K562 (cell line): Measurements from ENCODE around the gene TEX261. TPM values are rescaled to one million over a fixed set of nuclear protein-coding genes. Genes with fewer than 3 reads are reported as not detected.

ENCODE experiments used
- ATAC-seq: fragments of 200-7000 bp; cut with Tn5 transposase; 3 replicates; pipeline ENCODE4 v1.9.1; 2020; ENCODE audit warnings: moderate library complexity
- BruUV-seq: library from RNA; stranded (reverse); fragments of 400-500 nt; replicated peaks from 2 replicates; lab custom pipeline; 2021; lab: Mats Ljungman, UMichigan
- CTCF ChIA-PET: fragments of 300-600 bp; formaldehyde crosslinking; extraction: SDS; loops from one replicate; lab custom pipeline; 2021; ENCODE audit warnings: low intra/inter-chr PET ratio; lab: Yijun Ruan, JAX
- POLR2A ChIA-PET: fragments of 300-600, 350-650 bp; sonication (Branson Sonifier 250); formaldehyde crosslinking; extraction: SDS; loops from one replicate; lab custom pipeline; 2021; ENCODE audit warnings: antibody characterized with exemption, inconsistent platforms; lab: Yijun Ruan, JAX
- DNase-seq, 4 experiments: peaks; one replicate each; pipeline versions ENCODE4 v3.0.0 to v3.0.0-alpha.2; 2011 to 2018; ENCODE audit warnings: low spot score in 3 of 4, mixed read lengths in 3 of 4; ENCODE audit errors: extremely low read depth in 1 of 4
- FAIRE-seq: peaks from 2 replicates; lab custom pipeline; 2011; peaks lifted over from hg19 to GRCh38; lab: Jason Lieb, UNC
- H2AFZ ChIP-seq: 2 replicates; pipeline ENCODE4 v1.6.0; 2011; ENCODE audit warnings: low read depth, low read length, control low read depth, inconsistent platforms
- H3K27ac ChIP-seq: fragments of 200-600 bp; 3 replicates; pipeline ENCODE4 v1.8.0; 2011; ENCODE audit warnings: low read depth, mild to moderate bottlenecking, control low read depth, inconsistent platforms, low read length, moderate library complexity, mixed read lengths; ENCODE audit errors: extremely low read depth
- H3K27me3 ChIP-seq, 2 experiments: fragments of 300-600 bp in 1 of 2; 2 replicates in 1 of 2; 3 replicates in 1 of 2; pipeline versions ENCODE4 v1.6.0 to v1.8.0; 2011; ENCODE audit warnings: inconsistent platforms in 2 of 2, low read length in 2 of 2, mild to moderate bottlenecking in 1 of 2, mixed read lengths in 1 of 2, moderate library complexity in 1 of 2; ENCODE audit not compliant: control insufficient read depth in 2 of 2, insufficient read depth in 2 of 2
- H3K36me3 ChIP-seq: fragments of 300-600 bp; 3 replicates; pipeline ENCODE4 v1.8.0; 2011; ENCODE audit warnings: mild to moderate bottlenecking, low read length, inconsistent platforms; ENCODE audit not compliant: control insufficient read depth, insufficient read depth
- H3K4me1 ChIP-seq, 2 experiments: fragments of 200-600 bp in 1 of 2; replicated peaks in 1 of 2; 2 replicates in 1 of 2; 3 replicates in 1 of 2; pipeline versions ENCODE4 v1.5.1 to v1.8.0; 2011; ENCODE audit warnings: inconsistent platforms in 2 of 2, low read length in 2 of 2, mild to moderate bottlenecking in 1 of 2, mixed read lengths in 1 of 2, moderate library complexity in 1 of 2; ENCODE audit not compliant: control insufficient read depth in 2 of 2, insufficient read depth in 2 of 2
- H3K4me2 ChIP-seq: 2 replicates; pipeline ENCODE4 v1.6.1; 2011; ENCODE audit warnings: low read length, control low read depth, inconsistent platforms, mixed read lengths; ENCODE audit not compliant: insufficient read depth
- H3K4me3 ChIP-seq: fragments of 200-600 bp; sonication (generic), shearing (Covaris generic); 2 replicates; pipeline ENCODE4 v1.5.1; 2016; ENCODE audit warnings: control low read depth, inconsistent platforms
- H3K79me2 ChIP-seq: fragments of 200-600 bp; 3 replicates; pipeline ENCODE4 v1.8.0; 2011; ENCODE audit warnings: low read length, inconsistent platforms; ENCODE audit not compliant: control insufficient read depth, insufficient read depth
- H3K9ac ChIP-seq, 2 experiments: 2 replicates each; pipeline versions ENCODE4 v1.6.0 to v1.6.1; 2011; ENCODE audit warnings: low read depth in 2 of 2, low read length in 2 of 2, control low read depth in 1 of 2, inconsistent platforms in 1 of 2, mild to moderate bottlenecking in 1 of 2, mixed read lengths in 1 of 2; ENCODE audit not compliant: insufficient read depth in 1 of 2
- H3K9me1 ChIP-seq: one replicate; pipeline ENCODE4 v1.6.0; 2011; ENCODE audit warnings: inconsistent platforms, mild to moderate bottlenecking, low read length, moderate library complexity; ENCODE audit not compliant: control insufficient read depth, insufficient read depth
- H3K9me3 ChIP-seq: replicated peaks from 2 replicates; pipeline ENCODE4 v1.5.1; 2011; ENCODE audit warnings: low read depth, low read length, inconsistent platforms; ENCODE audit not compliant: control insufficient read depth, insufficient read depth
- H4K20me1 ChIP-seq: replicated peaks from 2 replicates; pipeline ENCODE4 v1.6.1; 2011; ENCODE audit warnings: low read length, inconsistent platforms, mixed read lengths; ENCODE audit not compliant: control insufficient read depth, insufficient read depth
- CBX1 ChIP-seq: sonication (generic); IDR thresholded peaks from 2 replicates; pipeline ENCODE4 v1.6.1; 2016; ENCODE audit warnings: antibody characterized with exemption, low read depth, mild to moderate bottlenecking
- CEBPB ChIP-seq: fragments of 450-650 bp; IDR thresholded peaks from 2 replicates; pipeline ENCODE4 v1.6.1; 2016; ENCODE audit warnings: missing genetic modification characterization, missing compliant biosample characterization
- CSDE1 ChIP-seq, 2 experiments: fragments of 450-650 bp; IDR thresholded peaks; 2 replicates each; pipeline ENCODE4 v1.6.1; 2016; ENCODE audit warnings: mild to moderate bottlenecking in 1 of 2
- FOSL1 ChIP-seq: fragments of 200-800 bp; sonication (Bioruptor generic); conservative IDR thresholded peaks from 2 replicates; pipeline ENCODE4 v1.6.1; 2016; ENCODE audit warnings: missing genetic modification characterization, missing compliant biosample characterization
- MECOM ChIP-seq: fragments of 250-450 bp; sonication (Bioruptor Pico); IDR thresholded peaks from 2 replicates; pipeline ENCODE4 v1.8.0; 2022; ENCODE audit warnings: inconsistent platforms
- NCOA2 ChIP-seq, 2 experiments: fragments of 450-650 bp; IDR thresholded peaks; 2 replicates each; pipeline ENCODE4 v1.6.1; 2018; ENCODE audit warnings: mild to moderate bottlenecking in 2 of 2, moderate library complexity in 1 of 2; ENCODE audit not compliant: partially characterized antibody in 2 of 2
- NCOA6 ChIP-seq: fragments of 450-650 bp; IDR thresholded peaks from 2 replicates; pipeline ENCODE4 v1.6.1; 2017; ENCODE audit warnings: mild to moderate bottlenecking
- SAP30 ChIP-seq: fragments of 200-600 bp; sonication (generic); IDR thresholded peaks from 2 replicates; pipeline ENCODE4 v1.6.1; 2012; ENCODE audit warnings: borderline replicate concordance, low read depth, mild to moderate bottlenecking, moderate library complexity, low read length, control low read depth, inconsistent platforms; ENCODE audit not compliant: insufficient read depth, poor library complexity, severe bottlenecking
- TRIM28 ChIP-seq: fragments of 450-650 bp; IDR thresholded peaks from 2 replicates; pipeline ENCODE4 v1.6.1; 2017
- ZZZ3 ChIP-seq: fragments of 450-650 bp; IDR thresholded peaks from 2 replicates; pipeline ENCODE4 v1.6.1; 2016; ENCODE audit warnings: antibody characterized with exemption, mild to moderate bottlenecking, moderate library complexity
- WGBS: fragments of 100-300 bp; shearing (Covaris generic); methylation state at CpG from one replicate; pipeline ENCODE4 v1.1.6; 2016; ENCODE audit warnings: low coverage, mixed read lengths; ENCODE audit not compliant: insufficient coverage; ENCODE audit errors: missing lambda C conversion rate; 5-methylcytosine and 5-hydroxymethylcytosine counted together
- in situ Hi-C: fragments of 300-500 bp; cut with MboI; formaldehyde crosslinking; loops from 4 replicates; pipeline ENCODE4 v1.15.0; 2018; ENCODE audit warnings: inconsistent platforms, mixed read lengths
- intact Hi-C: fragments of 100-400 bp; cut with micrococcal nuclease; formaldehyde crosslinking; loops from 2 replicates; pipeline ENCODE4 v1.14.2; 2022
- polyA plus RNA-seq, 8 experiments: library from polyadenylated mRNA; depleted of rRNA in 4 of 8; stranded (reverse) in 5 of 8; unstranded in 3 of 8; fragments of >200 nt; fragmentation: Nextera tagmentation in 2 of 8; fragmentation: Illumina TruSeq in 1 of 8; extraction: Ambion mirVana in 2 of 8; extraction: Trizol in 1 of 8; gene quantifications; 2 replicates each; pipeline versions ENCODE4 v1.2.1 to v1.2.3, GENCODE V29; 2011 to 2014; ENCODE audit warnings: inconsistent platforms in 1 of 8, missing spikeins in 1 of 8
- total RNA-seq, 7 experiments: library from RNA; depleted of rRNA in 6 of 7; stranded (reverse); fragments of >200 nt in 6 of 7; fragmentation: Illumina TruSeq in 2 of 7; extraction: Trizol in 2 of 7; gene quantifications; 2 replicates each; pipeline versions ENCODE4 v1.2.1 to v1.2.3, GENCODE V29; 2011 to 2021; ENCODE audit warnings: low replicate concordance in 1 of 7
- TF ChIP-seq, protein P1 (sequence below): fragments of 450-650 bp; IDR thresholded peaks from 2 replicates; pipeline ENCODE4 v1.6.1; 2016; ENCODE audit warnings: low read depth, mild to moderate bottlenecking, moderate library complexity
- TF ChIP-seq, protein P2 (sequence below): fragments of 450-650 bp; IDR thresholded peaks from 2 replicates; pipeline ENCODE4 v1.7.0; 2016; ENCODE audit warnings: borderline replicate concordance
- TF ChIP-seq, protein P3 (sequence below): fragments of 250-450 bp; sonication (Bioruptor Pico); IDR thresholded peaks from 2 replicates; pipeline ENCODE4 v1.4.0; 2020; ENCODE audit warnings: mild to moderate bottlenecking
- TF ChIP-seq, protein P4 (sequence below): fragments of 250-450 bp; sonication (Bioruptor Pico); IDR thresholded peaks from 2 replicates; pipeline ENCODE4 v1.5.0; 2021
- TF ChIP-seq, protein P5 (sequence below): sonication (generic); formaldehyde crosslinking; IDR thresholded peaks from 2 replicates; pipeline ENCODE4 v1.8.1; 2023; ENCODE audit warnings: mild to moderate bottlenecking, missing genetic modification reagents

TEX261 gene
- total and polyA plus RNA-seq, 9 of the 15 experiments (the other 6 are each of a cell fraction or from before 2014, with no cell fraction given), result 11.9 to 110 (median 51.9) TPM

DNA sequence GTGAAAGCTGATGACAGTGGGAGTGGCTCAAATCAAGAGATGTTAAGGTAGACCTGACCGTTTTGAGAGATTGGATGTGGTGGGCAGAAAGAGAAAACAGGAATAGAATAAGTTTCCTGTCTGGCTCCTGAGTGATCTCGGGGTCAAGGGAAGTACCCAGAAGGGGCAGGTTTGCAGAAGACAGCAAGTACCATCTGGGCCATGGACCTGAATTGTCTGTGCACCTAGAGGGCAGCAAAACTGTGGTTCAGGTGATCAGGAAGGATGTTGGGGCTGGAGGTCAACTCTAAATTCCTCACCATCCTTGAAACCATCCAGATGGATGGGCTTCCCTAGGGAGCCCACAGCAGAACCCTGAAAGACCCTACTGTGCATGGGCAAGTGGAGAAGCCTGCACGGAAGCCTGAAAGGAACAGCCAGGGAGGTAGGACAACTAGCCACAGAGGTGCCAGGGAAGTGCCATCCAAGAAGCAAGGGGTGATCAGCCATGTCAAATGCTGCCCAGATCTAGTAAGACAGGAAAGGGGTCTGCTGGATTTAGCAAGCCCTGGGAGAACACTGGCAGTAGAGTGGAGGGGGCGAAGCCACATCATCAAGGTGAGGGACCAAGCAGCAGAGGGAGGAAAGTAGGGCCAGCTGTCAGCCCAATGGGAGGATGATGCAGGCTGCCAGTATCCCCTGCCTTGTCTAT, 8.0 kb downstream of the TEX261 start:
- DNase-seq, result peak in 1 of 4 experiments; percentile 4
- Histone ChIP-seq H3K27ac (no peak overlapping the region), H3K79me2 (no peaks in the 10 kb centered on the region), H3K4me1 (peaks cover 0 to 6% of the 10 kb centered on the region in 2 experiments; a peak in 2 of 5 replicates), H3K4me2 (no peak overlapping the region), H3K9me1 (no peaks in the 10 kb centered on the region), H2AFZ (no peak overlapping the region), H3K9ac (no peak overlapping the region), H3K4me3 (no peak overlapping the region), H3K27me3 (no peaks in the 10 kb centered on the region), H3K9me3 (no peaks in the 10 kb centered on the region; the same call in 1 of the 2 replicates), H4K20me1 (0 out of 2 replicates have a peak, but pooled peaks cover 3% of the 10 kb centered on the region), H3K36me3 (peaks cover 62% of the 10 kb centered on the region)
- ChIA-PET POLR2A (interaction anchor here (0.9 kb wide), 1 partner anchor 12 kb away, joined by 3 read pairs; no protein-coding TSS in a partner anchor), CTCF (no interaction called here)
- in situ Hi-C loops (no loop called here), intact Hi-C loops (no loop called here)
- FAIRE-seq, result no peak
- no peak for ATAC-seq
- 92% methylated on average over 4 of the region's 4 CpGs for WGBS
- no TSS peak for BruUV-seq
- TF ChIP-seq, protein P1, sequence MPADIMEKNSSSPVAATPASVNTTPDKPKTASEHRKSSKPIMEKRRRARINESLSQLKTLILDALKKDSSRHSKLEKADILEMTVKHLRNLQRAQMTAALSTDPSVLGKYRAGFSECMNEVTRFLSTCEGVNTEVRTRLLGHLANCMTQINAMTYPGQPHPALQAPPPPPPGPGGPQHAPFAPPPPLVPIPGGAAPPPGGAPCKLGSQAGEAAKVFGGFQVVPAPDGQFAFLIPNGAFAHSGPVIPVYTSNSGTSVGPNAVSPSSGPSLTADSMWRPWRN, result no peak
- TF ChIP-seq CSDE1 (IDR thresholded peaks at IDR 0.05) (no peak), TRIM28 (no peak), FOSL1 (tag) (no peak), NCOA2 (IDR thresholded peaks at IDR 0.05; ENCODE audit: partially characterized antibody in 2 of 2) (no peak), NCOA6 (no peak), CEBPB (tag) (no peak), MECOM (CRISPR knock-in tag) (no peak), ZZZ3 (no peak), SAP30 (no peak), CBX1 (no peak)
- TF ChIP-seq, protein P2, sequence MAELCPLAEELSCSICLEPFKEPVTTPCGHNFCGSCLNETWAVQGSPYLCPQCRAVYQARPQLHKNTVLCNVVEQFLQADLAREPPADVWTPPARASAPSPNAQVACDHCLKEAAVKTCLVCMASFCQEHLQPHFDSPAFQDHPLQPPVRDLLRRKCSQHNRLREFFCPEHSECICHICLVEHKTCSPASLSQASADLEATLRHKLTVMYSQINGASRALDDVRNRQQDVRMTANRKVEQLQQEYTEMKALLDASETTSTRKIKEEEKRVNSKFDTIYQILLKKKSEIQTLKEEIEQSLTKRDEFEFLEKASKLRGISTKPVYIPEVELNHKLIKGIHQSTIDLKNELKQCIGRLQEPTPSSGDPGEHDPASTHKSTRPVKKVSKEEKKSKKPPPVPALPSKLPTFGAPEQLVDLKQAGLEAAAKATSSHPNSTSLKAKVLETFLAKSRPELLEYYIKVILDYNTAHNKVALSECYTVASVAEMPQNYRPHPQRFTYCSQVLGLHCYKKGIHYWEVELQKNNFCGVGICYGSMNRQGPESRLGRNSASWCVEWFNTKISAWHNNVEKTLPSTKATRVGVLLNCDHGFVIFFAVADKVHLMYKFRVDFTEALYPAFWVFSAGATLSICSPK, result no peak
- TF ChIP-seq, protein P3, sequence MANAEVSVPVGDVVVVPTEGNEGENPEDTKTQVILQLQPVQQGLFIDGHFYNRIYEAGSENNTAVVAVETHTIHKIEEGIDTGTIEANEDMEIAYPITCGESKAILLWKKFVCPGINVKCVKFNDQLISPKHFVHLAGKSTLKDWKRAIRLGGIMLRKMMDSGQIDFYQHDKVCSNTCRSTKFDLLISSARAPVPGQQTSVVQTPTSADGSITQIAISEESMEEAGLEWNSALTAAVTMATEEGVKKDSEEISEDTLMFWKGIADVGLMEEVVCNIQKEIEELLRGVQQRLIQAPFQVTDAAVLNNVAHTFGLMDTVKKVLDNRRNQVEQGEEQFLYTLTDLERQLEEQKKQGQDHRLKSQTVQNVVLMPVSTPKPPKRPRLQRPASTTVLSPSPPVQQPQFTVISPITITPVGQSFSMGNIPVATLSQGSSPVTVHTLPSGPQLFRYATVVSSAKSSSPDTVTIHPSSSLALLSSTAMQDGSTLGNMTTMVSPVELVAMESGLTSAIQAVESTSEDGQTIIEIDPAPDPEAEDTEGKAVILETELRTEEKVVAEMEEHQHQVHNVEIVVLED (CRISPR knock-in tag), result no peak
- TF ChIP-seq, protein P4, sequence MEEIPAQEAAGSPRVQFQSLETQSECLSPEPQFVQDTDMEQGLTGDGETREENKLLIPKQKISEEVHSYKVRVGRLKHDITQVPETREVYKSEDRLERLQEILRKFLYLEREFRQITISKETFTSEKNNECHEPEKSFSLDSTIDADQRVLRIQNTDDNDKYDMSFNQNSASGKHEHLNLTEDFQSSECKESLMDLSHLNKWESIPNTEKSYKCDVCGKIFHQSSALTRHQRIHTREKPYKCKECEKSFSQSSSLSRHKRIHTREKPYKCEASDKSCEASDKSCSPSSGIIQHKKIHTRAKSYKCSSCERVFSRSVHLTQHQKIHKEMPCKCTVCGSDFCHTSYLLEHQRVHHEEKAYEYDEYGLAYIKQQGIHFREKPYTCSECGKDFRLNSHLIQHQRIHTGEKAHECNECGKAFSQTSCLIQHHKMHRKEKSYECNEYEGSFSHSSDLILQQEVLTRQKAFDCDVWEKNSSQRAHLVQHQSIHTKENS (CRISPR knock-in tag), result no peak
- TF ChIP-seq, protein P5, sequence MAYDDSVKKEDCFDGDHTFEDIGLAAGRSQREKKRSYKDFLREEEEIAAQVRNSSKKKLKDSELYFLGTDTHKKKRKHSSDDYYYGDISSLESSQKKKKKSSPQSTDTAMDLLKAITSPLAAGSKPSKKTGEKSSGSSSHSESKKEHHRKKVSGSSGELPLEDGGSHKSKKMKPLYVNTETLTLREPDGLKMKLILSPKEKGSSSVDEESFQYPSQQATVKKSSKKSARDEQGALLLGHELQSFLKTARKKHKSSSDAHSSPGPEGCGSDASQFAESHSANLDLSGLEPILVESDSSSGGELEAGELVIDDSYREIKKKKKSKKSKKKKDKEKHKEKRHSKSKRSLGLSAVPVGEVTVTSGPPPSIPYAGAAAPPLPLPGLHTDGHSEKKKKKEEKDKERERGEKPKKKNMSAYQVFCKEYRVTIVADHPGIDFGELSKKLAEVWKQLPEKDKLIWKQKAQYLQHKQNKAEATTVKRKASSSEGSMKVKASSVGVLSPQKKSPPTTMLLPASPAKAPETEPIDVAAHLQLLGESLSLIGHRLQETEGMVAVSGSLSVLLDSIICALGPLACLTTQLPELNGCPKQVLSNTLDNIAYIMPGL, result no peak
